Tibial nerve (tissue), 4 donors: ENCODE measurements around the gene TSPYL6. TPM values are rescaled to one million over a fixed set of nuclear protein-coding genes. Genes with fewer than 3 reads are reported as not detected.

Experiments
- DNase-seq, 2 donors: peaks; one replicate each; pipeline ENCODE4 v3.0.0-alpha.2; 2019; ENCODE audit warnings: low spot score in 2 of 2
- H3K27ac ChIP-seq, 4 donors: fragments of 200-600 bp; sonication (generic) in 3 of 4; one replicate each; pipeline ENCODE4 v1.5.1; 2017 to 2019; ENCODE audit warnings: mild to moderate bottlenecking in 1 of 4
- H3K27me3 ChIP-seq, 2 donors: fragments of 200-600 bp; sonication (generic) in 1 of 2; one replicate each; pipeline versions ENCODE4 v1.5.1 to v1.6.0; 2017 to 2019
- H3K36me3 ChIP-seq, 3 donors: fragments of 200-600 bp; sonication (generic); one replicate each; pipeline ENCODE4 v1.5.1; 2018 to 2019
- H3K4me1 ChIP-seq, 4 donors: fragments of 200-600 bp; sonication (generic) in 3 of 4; one replicate each; pipeline ENCODE4 v1.5.1; 2017 to 2019
- H3K4me3 ChIP-seq, 4 donors: fragments of 200-600 bp; sonication (generic) in 3 of 4; one replicate each; pipeline ENCODE4 v1.5.1; 2017 to 2019; ENCODE audit warnings: mild to moderate bottlenecking in 1 of 4, moderate library complexity in 1 of 4
- H3K9me3 ChIP-seq, 4 donors: fragments of 200-600 bp; sonication (generic) in 3 of 4; one replicate each; pipeline ENCODE4 v1.5.1; 2017 to 2019
- CTCF ChIP-seq, 5 experiments: fragments of 200-600 bp in 3 of 5; fragments of 450-650 bp in 2 of 5; sonication (generic) in 3 of 5; IDR thresholded peaks; one replicate each; pipeline ENCODE4 v1.5.1; 2016 to 2019; ENCODE audit warnings: antibody characterized with exemption in 5 of 5, mild to moderate bottlenecking in 3 of 5, moderate library complexity in 2 of 5
- EP300 ChIP-seq, 2 donors: sonication (generic); formaldehyde crosslinking; IDR thresholded peaks; one replicate each; pipeline ENCODE4 v1.6.1; 2017; ENCODE audit warnings: antibody characterized with exemption in 2 of 2, mild to moderate bottlenecking in 1 of 2
- POLR2A ChIP-seq, 2 donors: fragments of 450-650 bp; IDR thresholded peaks; one replicate each; pipeline ENCODE4 v1.6.1; 2017; ENCODE audit warnings: antibody characterized with exemption in 2 of 2, mild to moderate bottlenecking in 2 of 2, moderate library complexity in 2 of 2
- WGBS, 2 donors: methylation state at CpG; one replicate each; pipeline ENCODE4 v1.1.5; 2018; 5-methylcytosine and 5-hydroxymethylcytosine counted together
- total RNA-seq, 4 donors: library from RNA; depleted of rRNA; stranded (reverse); fragments of >200 nt; gene quantifications; one replicate each; pipeline ENCODE4 v1.1.0, GENCODE V29; 2016

Gene TSPYL6
- total RNA-seq, 4 donors from 2014 or later, result 0.21 to 1.7 TPM; not detected in 2

DNA sequence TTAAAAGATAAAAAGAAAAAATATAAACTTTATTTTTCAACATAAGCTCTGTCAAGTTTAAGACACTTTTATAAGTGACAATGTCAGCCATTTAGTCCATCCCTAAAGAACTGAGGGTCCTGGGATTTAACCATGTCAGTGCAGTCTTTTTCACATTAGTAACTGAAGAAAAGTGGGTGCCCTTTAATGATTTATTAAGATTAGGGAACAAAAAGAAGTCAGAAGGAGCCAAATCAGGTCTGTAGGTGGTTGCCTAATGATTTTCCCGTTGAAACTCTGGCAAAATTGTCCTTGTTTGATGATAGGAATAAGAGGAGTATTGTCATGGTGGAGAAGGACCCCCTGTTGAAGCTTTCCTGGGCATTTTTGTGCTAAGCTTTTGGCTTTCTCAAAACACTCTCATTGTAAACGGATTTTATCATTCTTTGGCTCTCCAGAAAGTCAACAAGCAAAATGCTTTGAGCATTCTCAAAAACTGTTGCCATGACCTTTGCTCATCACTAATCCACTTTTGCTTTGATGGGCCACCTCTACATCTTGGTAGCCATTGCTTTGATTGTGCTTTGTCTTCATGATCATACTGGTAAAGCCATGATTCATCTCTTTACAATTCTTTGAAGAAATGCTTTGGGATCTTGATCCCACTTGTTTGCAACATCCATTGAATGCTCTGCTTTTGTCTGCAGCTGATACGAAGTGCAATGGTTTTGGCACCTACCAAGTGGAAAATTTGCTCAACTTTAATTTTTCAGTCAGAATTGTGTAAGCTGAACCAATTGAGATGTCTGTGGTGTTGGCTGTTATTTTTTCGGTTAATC lies 22.0 kb downstream of the TSPYL6 start:
- no peak for DNase-seq
- no peaks in the 10 kb centered on the region for H3K9me3 ChIP-seq
- no peak overlapping the region for H3K4me3 ChIP-seq
- no peak overlapping the region for H3K27ac ChIP-seq
- no peaks in the 10 kb centered on the region for H3K27me3 ChIP-seq
- H3K4me1 ChIP-seq, result peaks cover 0 to 3% (median 0%) of the 10 kb centered on the region in 4 donors
- H3K36me3 ChIP-seq, result no peaks in the 10 kb centered on the region
- TF ChIP-seq EP300 (IDR thresholded peaks at IDR 0.05) (peak in 1 of 2 donors; percentile 59), CTCF (IDR thresholded peaks at IDR 0.05) (no peak), POLR2A (IDR thresholded peaks at IDR 0.05) (no peak)
- 46 to 56% methylated on average over 4 of the region's 4 CpGs for WGBS, 2 donors

- no peak for TF ChIP-seq POLR2A (IDR thresholded peaks at IDR 0.05)
- TF ChIP-seq EP300 (IDR thresholded peaks at IDR 0.05), result peak in 1 of 2 donors; percentile 27
- TF ChIP-seq CTCF (IDR thresholded peaks at IDR 0.05), result no peak
- H3K9me3 ChIP-seq, result no peaks in the 10 kb centered on the region
- H3K36me3 ChIP-seq, result no peaks in the 10 kb centered on the region
- H3K27me3 ChIP-seq, result no peaks in the 10 kb centered on the region
- no peak overlapping the region for H3K4me3 ChIP-seq
- 45 to 69% methylated on average over 2 of the region's 2 CpGs for WGBS, 2 donors
- peak overlapping the region in 2 of 4 donors; percentile 39 to 58 for H3K27ac ChIP-seq
- H3K4me1 ChIP-seq, result peaks cover 0 to 31% (median 2%) of the 10 kb centered on the region in 4 donors
- peak in 1 of 2 donors; percentile 46 for DNase-seq
Measured at GRCh38 chr2:54228945-54229344, 27.1 kb downstream of the TSPYL6 start.

- Histone ChIP-seq H3K9me3 (no peaks in the 10 kb centered on the region), H3K27ac (peak overlapping the region in 1 of 4 donors; percentile 58), H3K36me3 (no peaks in the 10 kb centered on the region), H3K4me3 (no peak overlapping the region), H3K27me3 (no peaks in the 10 kb centered on the region), H3K4me1 (peaks cover 0 to 31% (median 2%) of the 10 kb centered on the region in 4 donors)
- TF ChIP-seq CTCF (IDR thresholded peaks at IDR 0.05) (no peak), POLR2A (IDR thresholded peaks at IDR 0.05) (no peak), EP300 (IDR thresholded peaks at IDR 0.05) (no peak)
- DNase-seq, result no peak
Measured at GRCh38 chr2:54227798-54228197, 28.2 kb downstream of the TSPYL6 start.

DNA sequence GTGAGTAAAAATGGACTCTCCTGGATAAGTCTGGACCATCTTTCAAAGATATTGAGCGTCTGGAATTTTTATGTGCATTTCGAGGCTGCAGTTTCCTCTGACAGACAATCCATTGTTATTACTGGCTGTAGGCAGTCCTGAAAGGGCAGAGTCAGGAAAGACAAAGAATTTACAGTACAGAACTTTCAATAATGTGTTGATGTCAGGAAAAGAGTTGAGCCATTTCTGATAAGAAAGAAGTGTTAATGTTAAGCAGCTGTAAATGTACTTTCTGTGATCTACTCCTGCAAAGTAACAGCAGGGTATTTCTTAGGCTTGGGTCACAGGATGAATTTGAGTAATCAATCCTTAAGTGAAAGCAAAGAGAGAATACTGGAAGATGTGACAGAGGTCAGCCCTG lies 29.8 kb downstream of the TSPYL6 start:
- TF ChIP-seq POLR2A (IDR thresholded peaks at IDR 0.05), result no peak
- TF ChIP-seq EP300 (IDR thresholded peaks at IDR 0.05), result no peak
- TF ChIP-seq CTCF (IDR thresholded peaks at IDR 0.05), result no peak
- 22 to 25% methylated on average over 2 of the region's 2 CpGs for WGBS, 2 donors
- H3K27ac ChIP-seq, result peak overlapping the region in 2 of 4 donors; percentile 47 to 48

GRCh38 chr2:54224997-54225396 lies 31.0 kb downstream of the TSPYL6 start:
- Histone ChIP-seq H3K36me3 (no peaks in the 10 kb centered on the region), H3K4me3 (no peak overlapping the region), H3K27ac (no peak overlapping the region), H3K4me1 (peaks cover 0 to 31% (median 2%) of the 10 kb centered on the region in 4 donors), H3K9me3 (no peaks in the 10 kb centered on the region), H3K27me3 (no peaks in the 10 kb centered on the region)
- 86 to 88% methylated on average over 2 of the region's 2 CpGs for WGBS, 2 donors
- no peak for DNase-seq
- TF ChIP-seq POLR2A (IDR thresholded peaks at IDR 0.05) (no peak), EP300 (IDR thresholded peaks at IDR 0.05) (no peak), CTCF (IDR thresholded peaks at IDR 0.05) (no peak)

More for the DNA sequence above, 29.8 kb downstream of the TSPYL6 start:
- Histone ChIP-seq H3K4me1 (peaks cover 0 to 31% (median 2%) of the 10 kb centered on the region in 4 donors), H3K36me3 (no peaks in the 10 kb centered on the region), H3K27me3 (no peaks in the 10 kb centered on the region), H3K9me3 (no peaks in the 10 kb centered on the region), H3K4me3 (no peak overlapping the region)
- DNase-seq, result no peak
